Neural cell (in vitro differentiated cells): Measurements from ENCODE around the gene CDRT15. TPM values are rescaled to one million over a fixed set of nuclear protein-coding genes. Genes with fewer than 3 reads are reported as not detected.

ENCODE experiments used
- H2AFZ ChIP-seq: fragments of 200-600, 300-800 bp; sonication (generic), shearing (Covaris generic); 2 replicates; pipeline ENCODE4 v1.6.0; 2014; ENCODE audit warnings: low read depth, mild to moderate bottlenecking, antibody characterized with exemption, low read length, moderate library complexity
- H3F3A ChIP-seq: fragments of 200-600 bp; shearing (Covaris generic); 2 replicates; pipeline ENCODE4 v1.6.1; 2016; ENCODE audit warnings: mild to moderate bottlenecking, moderate library complexity, mixed read lengths, antibody characterized with exemption, low read length; ENCODE audit not compliant: insufficient read depth, poor library complexity, severe bottlenecking
- H3K27ac ChIP-seq: fragments of 200-600, 300-800 bp; sonication (generic), shearing (Covaris generic); 2 replicates; pipeline ENCODE4 v1.5.1; 2014; ENCODE audit warnings: mild to moderate bottlenecking, low read length, moderate library complexity
- H3K27me3 ChIP-seq: fragments of 300-800, 200-600 bp; sonication (generic), shearing (Covaris generic); 2 replicates; pipeline ENCODE4 v1.6.0; 2014; ENCODE audit warnings: mild to moderate bottlenecking, low read depth, low read length, moderate library complexity; ENCODE audit not compliant: insufficient read depth
- H3K36me3 ChIP-seq: fragments of 300-800, 200-600 bp; sonication (generic), shearing (Covaris generic); 2 replicates; pipeline ENCODE4 v1.5.1; 2014; ENCODE audit warnings: mild to moderate bottlenecking, antibody characterized with exemption, low read length, moderate library complexity; ENCODE audit not compliant: insufficient read depth
- H3K4me2 ChIP-seq: fragments of 300-800, 200-600 bp; sonication (generic), shearing (Covaris generic); 2 replicates; pipeline ENCODE4 v1.6.0; 2014; ENCODE audit warnings: mild to moderate bottlenecking, low read length
- H3K4me3 ChIP-seq: fragments of 300-800, 200-600 bp; sonication (generic), shearing (Covaris generic); 2 replicates; pipeline ENCODE4 v1.5.1; 2014; ENCODE audit warnings: mild to moderate bottlenecking, low read length, moderate library complexity
- H3K79me2 ChIP-seq: fragments of 200-600 bp; shearing (Covaris generic); replicated peaks from 2 replicates; pipeline ENCODE4 v1.6.0; 2014; ENCODE audit warnings: mild to moderate bottlenecking, low read length, moderate library complexity; ENCODE audit not compliant: insufficient read depth
- H3K9ac ChIP-seq: fragments of 300-800, 200-600 bp; sonication (generic), shearing (Covaris generic); 2 replicates; pipeline ENCODE4 v1.6.1; 2016; ENCODE audit warnings: mild to moderate bottlenecking, low read length, mixed read lengths
- H3K9me2 ChIP-seq: fragments of 200-600 bp; shearing (Covaris generic); 2 replicates; pipeline ENCODE4 v1.6.1; 2016; ENCODE audit warnings: mild to moderate bottlenecking, low read length, mixed read lengths; ENCODE audit not compliant: insufficient read depth
- H3K9me3 ChIP-seq: fragments of 200-600, 300-800 bp; sonication (generic), shearing (Covaris generic); 2 replicates; pipeline ENCODE4 v1.6.1; 2016; ENCODE audit warnings: mild to moderate bottlenecking, mixed run types, low read length, moderate library complexity, mixed read lengths
- H4K20me1 ChIP-seq: fragments of 200-600 bp; shearing (Covaris generic); 2 replicates; pipeline ENCODE4 v1.6.1; 2016; ENCODE audit warnings: mild to moderate bottlenecking, mixed run types; ENCODE audit not compliant: insufficient read depth
- EP300 ChIP-seq: fragments of 450-650 bp; conservative IDR thresholded peaks from 2 replicates; pipeline ENCODE4 v1.6.1; 2014; ENCODE audit warnings: antibody characterized with exemption, mild to moderate bottlenecking, moderate library complexity; ENCODE audit not compliant: poor library complexity, severe bottlenecking
- EZH2 ChIP-seq: fragments of 200-600, 300-800 bp; shearing (Covaris generic), sonication (generic); IDR thresholded peaks from 2 replicates; pipeline ENCODE4 v1.6.1; 2014; ENCODE audit warnings: antibody characterized with exemption, low read length, borderline replicate concordance, mild to moderate bottlenecking; ENCODE audit not compliant: insufficient read depth, poor library complexity, severe bottlenecking
- MXI1 ChIP-seq: fragments of 450-650 bp; conservative IDR thresholded peaks from 2 replicates; pipeline ENCODE4 v1.6.1; 2014; ENCODE audit warnings: antibody characterized with exemption, mild to moderate bottlenecking; ENCODE audit not compliant: poor library complexity, severe bottlenecking
- POLR2AphosphoS5 ChIP-seq: IDR thresholded peaks from 2 replicates; pipeline ENCODE4 v1.6.1; 2012
- RAD21 ChIP-seq: fragments of 450-650 bp; conservative IDR thresholded peaks from 2 replicates; pipeline ENCODE4 v1.6.1; 2014; ENCODE audit warnings: antibody characterized with exemption, mild to moderate bottlenecking, moderate library complexity
- SMC3 ChIP-seq: fragments of 450-650 bp; conservative IDR thresholded peaks from 2 replicates; pipeline ENCODE4 v1.6.1; 2014; ENCODE audit warnings: antibody characterized with exemption, mild to moderate bottlenecking, moderate library complexity; ENCODE audit not compliant: poor library complexity
- TAF1 ChIP-seq: IDR thresholded peaks from 2 replicates; pipeline ENCODE4 v1.6.1; 2012; ENCODE audit warnings: low read depth
- polyA plus RNA-seq: library from polyadenylated mRNA; depleted of rRNA; stranded (reverse); fragments of >200 nt; gene quantifications from 2 replicates; pipeline ENCODE4 v1.2.3, GENCODE V29; 2014
- TF ChIP-seq, protein P1 (sequence below): fragments of 450-650 bp; IDR thresholded peaks from 2 replicates; pipeline ENCODE4 v1.5.1; 2014; ENCODE audit warnings: antibody characterized with exemption, mild to moderate bottlenecking, moderate library complexity; ENCODE audit not compliant: poor library complexity, severe bottlenecking
- TF ChIP-seq, protein P2 (sequence below): IDR thresholded peaks from 2 replicates; pipeline ENCODE4 v1.6.1; 2012; ENCODE audit warnings: borderline replicate concordance

The CDRT15 gene
- polyA plus RNA-seq, 1 donor from 2014 or later: not detected

DNA sequence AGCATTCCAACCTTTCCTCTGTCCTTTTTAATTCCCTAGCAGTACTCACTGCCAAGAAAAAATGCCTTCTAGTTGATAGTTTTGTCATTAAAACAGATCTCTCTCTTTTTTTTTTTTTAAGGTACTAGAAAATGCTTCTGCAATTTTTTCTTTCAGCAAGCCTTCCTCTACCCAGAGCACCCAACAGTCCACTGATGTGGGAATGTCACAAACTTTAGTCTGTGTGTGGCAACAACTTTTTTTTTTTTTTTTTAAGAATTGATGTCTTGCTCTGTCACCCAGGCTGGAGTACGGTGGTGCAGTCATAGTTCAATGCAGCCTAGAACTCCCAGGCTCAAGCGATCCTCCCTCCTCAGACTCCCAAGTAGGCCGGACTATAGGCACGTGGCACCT is 34.7 kb downstream of the CDRT15 start:
- no peaks in the 10 kb centered on the region for H3K9me2 ChIP-seq
- no peaks in the 10 kb centered on the region for H3F3A ChIP-seq
- H3K27ac ChIP-seq: no peak overlapping the region
- no peak overlapping the region for H2AFZ ChIP-seq
- no peak overlapping the region for H3K9ac ChIP-seq
- H3K27me3 ChIP-seq: no peaks in the 10 kb centered on the region
- no peaks in the 10 kb centered on the region for H3K9me3 ChIP-seq
- H4K20me1 ChIP-seq: no peaks in the 10 kb centered on the region
- no peaks in the 10 kb centered on the region for H3K36me3 ChIP-seq
- no peaks in the 10 kb centered on the region for H3K79me2 ChIP-seq
- H3K4me2 ChIP-seq: no peak overlapping the region
- TF ChIP-seq SMC3: no peak
- no peak for TF ChIP-seq EP300
- no peak for TF ChIP-seq POLR2AphosphoS5
- no peak for TF ChIP-seq EZH2
- TF ChIP-seq MXI1: no peak
- no peak for TF ChIP-seq RAD21
- TF ChIP-seq, protein P1, sequence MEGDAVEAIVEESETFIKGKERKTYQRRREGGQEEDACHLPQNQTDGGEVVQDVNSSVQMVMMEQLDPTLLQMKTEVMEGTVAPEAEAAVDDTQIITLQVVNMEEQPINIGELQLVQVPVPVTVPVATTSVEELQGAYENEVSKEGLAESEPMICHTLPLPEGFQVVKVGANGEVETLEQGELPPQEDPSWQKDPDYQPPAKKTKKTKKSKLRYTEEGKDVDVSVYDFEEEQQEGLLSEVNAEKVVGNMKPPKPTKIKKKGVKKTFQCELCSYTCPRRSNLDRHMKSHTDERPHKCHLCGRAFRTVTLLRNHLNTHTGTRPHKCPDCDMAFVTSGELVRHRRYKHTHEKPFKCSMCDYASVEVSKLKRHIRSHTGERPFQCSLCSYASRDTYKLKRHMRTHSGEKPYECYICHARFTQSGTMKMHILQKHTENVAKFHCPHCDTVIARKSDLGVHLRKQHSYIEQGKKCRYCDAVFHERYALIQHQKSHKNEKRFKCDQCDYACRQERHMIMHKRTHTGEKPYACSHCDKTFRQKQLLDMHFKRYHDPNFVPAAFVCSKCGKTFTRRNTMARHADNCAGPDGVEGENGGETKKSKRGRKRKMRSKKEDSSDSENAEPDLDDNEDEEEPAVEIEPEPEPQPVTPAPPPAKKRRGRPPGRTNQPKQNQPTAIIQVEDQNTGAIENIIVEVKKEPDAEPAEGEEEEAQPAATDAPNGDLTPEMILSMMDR: no peak
- no peak for TF ChIP-seq TAF1
- TF ChIP-seq, protein P2, sequence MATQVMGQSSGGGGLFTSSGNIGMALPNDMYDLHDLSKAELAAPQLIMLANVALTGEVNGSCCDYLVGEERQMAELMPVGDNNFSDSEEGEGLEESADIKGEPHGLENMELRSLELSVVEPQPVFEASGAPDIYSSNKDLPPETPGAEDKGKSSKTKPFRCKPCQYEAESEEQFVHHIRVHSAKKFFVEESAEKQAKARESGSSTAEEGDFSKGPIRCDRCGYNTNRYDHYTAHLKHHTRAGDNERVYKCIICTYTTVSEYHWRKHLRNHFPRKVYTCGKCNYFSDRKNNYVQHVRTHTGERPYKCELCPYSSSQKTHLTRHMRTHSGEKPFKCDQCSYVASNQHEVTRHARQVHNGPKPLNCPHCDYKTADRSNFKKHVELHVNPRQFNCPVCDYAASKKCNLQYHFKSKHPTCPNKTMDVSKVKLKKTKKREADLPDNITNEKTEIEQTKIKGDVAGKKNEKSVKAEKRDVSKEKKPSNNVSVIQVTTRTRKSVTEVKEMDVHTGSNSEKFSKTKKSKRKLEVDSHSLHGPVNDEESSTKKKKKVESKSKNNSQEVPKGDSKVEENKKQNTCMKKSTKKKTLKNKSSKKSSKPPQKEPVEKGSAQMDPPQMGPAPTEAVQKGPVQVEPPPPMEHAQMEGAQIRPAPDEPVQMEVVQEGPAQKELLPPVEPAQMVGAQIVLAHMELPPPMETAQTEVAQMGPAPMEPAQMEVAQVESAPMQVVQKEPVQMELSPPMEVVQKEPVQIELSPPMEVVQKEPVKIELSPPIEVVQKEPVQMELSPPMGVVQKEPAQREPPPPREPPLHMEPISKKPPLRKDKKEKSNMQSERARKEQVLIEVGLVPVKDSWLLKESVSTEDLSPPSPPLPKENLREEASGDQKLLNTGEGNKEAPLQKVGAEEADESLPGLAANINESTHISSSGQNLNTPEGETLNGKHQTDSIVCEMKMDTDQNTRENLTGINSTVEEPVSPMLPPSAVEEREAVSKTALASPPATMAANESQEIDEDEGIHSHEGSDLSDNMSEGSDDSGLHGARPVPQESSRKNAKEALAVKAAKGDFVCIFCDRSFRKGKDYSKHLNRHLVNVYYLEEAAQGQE: no peak
- H3K4me3 ChIP-seq: no peak overlapping the region

DNA sequence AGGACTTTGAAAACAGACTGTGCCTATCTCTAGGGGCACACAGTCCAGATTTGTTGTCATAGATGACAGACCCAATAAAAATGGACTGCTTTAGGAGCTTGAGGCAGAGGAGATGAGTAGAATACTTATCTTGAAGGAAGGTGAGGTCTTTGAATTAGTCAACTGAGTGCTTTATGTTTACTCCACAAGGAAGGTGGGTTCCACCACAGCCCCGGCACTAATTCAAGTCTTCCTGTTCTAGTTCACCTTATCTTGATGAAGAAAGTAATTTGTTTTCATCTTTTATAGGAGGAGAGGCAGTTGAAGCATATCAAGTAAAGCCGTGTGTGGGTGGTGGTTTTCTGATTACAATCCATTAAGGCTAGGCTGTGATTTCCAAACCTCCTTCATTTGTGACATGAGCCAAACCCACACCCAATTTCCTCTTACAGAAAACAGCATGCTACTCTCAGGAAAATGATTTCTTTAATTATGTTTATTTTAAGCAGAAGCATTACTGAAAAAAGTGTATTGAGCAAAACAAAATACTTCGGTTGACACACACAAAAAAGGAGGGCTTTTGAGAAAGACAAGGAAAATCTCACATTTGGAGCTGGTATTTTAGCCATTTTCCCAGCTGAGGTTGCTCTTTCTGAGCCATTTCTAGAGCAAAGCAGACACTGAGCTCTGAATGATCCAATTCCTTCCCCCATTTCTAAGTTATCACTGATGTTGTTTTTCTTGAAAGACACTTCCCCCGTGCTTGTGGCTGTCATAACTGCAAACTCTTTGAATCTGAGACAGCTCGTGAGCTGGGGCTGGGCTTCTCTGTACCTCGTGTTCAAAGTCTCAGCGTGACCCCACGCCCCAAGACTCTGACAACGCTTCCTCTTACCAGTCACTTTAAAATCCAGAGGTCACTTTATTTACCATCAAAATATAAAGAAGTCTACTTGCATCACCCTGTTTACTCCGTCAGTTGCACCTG is 35.4 kb downstream of the CDRT15 start:
- Histone ChIP-seq H3K79me2 (no peaks in the 10 kb centered on the region), H2AFZ (no peak overlapping the region), H3K9ac (no peak overlapping the region), H3K36me3 (no peaks in the 10 kb centered on the region), H4K20me1 (no peaks in the 10 kb centered on the region), H3K9me3 (no peaks in the 10 kb centered on the region), H3K27ac (no peak overlapping the region), H3K4me3 (no peak overlapping the region), H3K9me2 (no peaks in the 10 kb centered on the region), H3F3A (no peaks in the 10 kb centered on the region), H3K4me2 (no peak overlapping the region), H3K27me3 (no peaks in the 10 kb centered on the region)
- TF ChIP-seq TAF1 (no peak), EZH2 (no peak), MXI1 (no peak), SMC3 (no peak), EP300 (no peak), POLR2AphosphoS5 (no peak), RAD21 (no peak)
- TF ChIP-seq, protein P1: no peak
- TF ChIP-seq, protein P2: no peak
